OCI-LY7 (cell line): Measurements from ENCODE around the gene VPS37B. TPM values are rescaled to one million over a fixed set of nuclear protein-coding genes. Genes with fewer than 3 reads are reported as not detected.

Source experiments
- BruUV-seq: library from RNA; stranded (reverse); fragments of 400-500 nt; replicated peaks from 2 replicates; lab custom pipeline; 2021; lab: Mats Ljungman, UMichigan
- CTCF ChIA-PET: fragments of 300-600 bp; sonication (Branson Sonifier 250); formaldehyde crosslinking; loops from one replicate; lab custom pipeline; 2022; ENCODE audit warnings: antibody characterized with exemption; ENCODE audit not compliant: unreplicated experiment; lab: Charles Lee
- POLR2A ChIA-PET: fragments of 300-600 bp; sonication (Branson Sonifier 250); formaldehyde crosslinking; loops from one replicate; lab custom pipeline; 2022; ENCODE audit warnings: antibody characterized with exemption; lab: Charles Lee
- DNase-seq: peaks from one replicate; pipeline ENCODE4 v3.0.0-alpha.2; 2015; ENCODE audit warnings: low spot score
- H2AFZ ChIP-seq: fragments of 200-600 bp; sonication (generic), shearing (Covaris generic); 2 replicates; pipeline ENCODE4 v1.6.1; 2014; ENCODE audit warnings: mild to moderate bottlenecking, antibody characterized with exemption, low read length, moderate library complexity
- H3K27ac ChIP-seq: fragments of 200-600 bp; sonication (generic); 2 replicates; pipeline ENCODE4 v1.5.1; 2014; ENCODE audit warnings: mixed run types, low read depth, mild to moderate bottlenecking, moderate library complexity, low read length, inconsistent platforms; ENCODE audit not compliant: poor library complexity, severe bottlenecking
- H3K36me3 ChIP-seq: fragments of 200-600 bp; sonication (generic); 2 replicates; pipeline ENCODE4 v1.6.1; 2014; ENCODE audit warnings: mild to moderate bottlenecking, antibody characterized with exemption, low read length, moderate library complexity, mixed read lengths; ENCODE audit not compliant: insufficient read depth
- H3K4me1 ChIP-seq: fragments of 200-600 bp; sonication (generic); 2 replicates; pipeline ENCODE4 v1.5.1; 2014; ENCODE audit warnings: mild to moderate bottlenecking, low read length; ENCODE audit not compliant: insufficient read depth, poor library complexity, severe bottlenecking
- H3K4me2 ChIP-seq: fragments of 200-600 bp; sonication (generic); 2 replicates; pipeline ENCODE4 v1.6.1; 2014; ENCODE audit warnings: mild to moderate bottlenecking, low read length
- H3K4me3 ChIP-seq: fragments of 200-600 bp; sonication (generic); 2 replicates; pipeline ENCODE4 v1.5.1; 2014; ENCODE audit warnings: mild to moderate bottlenecking, low read depth, low read length; ENCODE audit not compliant: poor library complexity, severe bottlenecking
- H3K79me2 ChIP-seq: fragments of 200-600 bp; sonication (generic); 2 replicates; pipeline ENCODE4 v1.6.1; 2016; ENCODE audit warnings: low read depth, mild to moderate bottlenecking, low read length, moderate library complexity, mixed read lengths; ENCODE audit not compliant: insufficient read depth
- H3K9me2 ChIP-seq: fragments of 200-600 bp; sonication (generic); 2 replicates; pipeline ENCODE4 v1.6.1; 2016; ENCODE audit warnings: mild to moderate bottlenecking, low read length, mixed read lengths; ENCODE audit not compliant: insufficient read depth
- H3K9me3 ChIP-seq: fragments of 200-600 bp; sonication (generic); 2 replicates; pipeline ENCODE4 v1.6.1; 2014; ENCODE audit warnings: mild to moderate bottlenecking, mixed run types, low read length, mixed read lengths
- H4K20me1 ChIP-seq: fragments of 200-600 bp; sonication (generic); 2 replicates; pipeline ENCODE4 v1.6.1; 2014; ENCODE audit warnings: mild to moderate bottlenecking, antibody characterized with exemption, low read length, moderate library complexity, mixed read lengths; ENCODE audit not compliant: insufficient read depth
- EZH2phosphoT487 ChIP-seq: fragments of 200-600 bp; sonication (generic); IDR thresholded peaks from 2 replicates; pipeline ENCODE4 v1.6.1; 2018; ENCODE audit warnings: low read depth, borderline replicate concordance, mild to moderate bottlenecking, mixed run types, antibody characterized with exemption, low read length, moderate library complexity, mixed read lengths
- intact Hi-C: fragments of 100-400 bp; cut with micrococcal nuclease; formaldehyde crosslinking; loops from one replicate; pipeline ENCODE4 v1.10.0; 2022; ENCODE audit not compliant: unreplicated experiment
- total RNA-seq, 2 experiments: library from RNA; depleted of rRNA in 1 of 2; stranded (reverse); fragments of >200 nt in 1 of 2; shearing (Covaris generic) in 1 of 2; gene quantifications; 2 replicates each; pipeline ENCODE4 v1.2.3, GENCODE V29; 2014 to 2022
- TF ChIP-seq, protein P1 (sequence below): fragments of 200-600 bp; sonication (generic); conservative IDR thresholded peaks from 2 replicates; pipeline ENCODE4 v1.5.1; 2014; ENCODE audit warnings: mild to moderate bottlenecking, antibody characterized with exemption, low read length, moderate library complexity, mixed read lengths

VPS37B gene
- total RNA-seq, 2 experiments from 2014 or later, result 1.7 to 2.5 TPM

DNA sequence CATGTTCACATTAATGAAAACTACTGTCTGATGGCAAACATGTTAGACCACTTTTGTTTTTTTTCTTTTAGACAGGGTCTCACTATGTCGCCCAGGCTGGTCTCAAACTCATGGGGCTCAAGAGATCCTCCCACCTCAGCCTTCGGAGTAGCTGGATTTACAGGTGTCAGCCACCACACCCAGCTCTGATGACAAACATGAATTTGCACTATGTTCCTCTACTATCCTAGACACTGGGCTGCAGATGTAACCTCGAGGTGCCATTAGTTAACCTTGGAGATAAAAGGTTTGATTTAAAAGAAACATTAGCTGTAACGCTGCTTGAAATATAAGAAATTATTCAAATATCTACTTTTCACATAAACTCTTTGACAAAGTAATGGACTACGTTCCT is 8.1 kb downstream of the VPS37B start:
- no peak for DNase-seq
- Histone ChIP-seq H3K4me3 (peak overlapping the region; percentile 52), H3K36me3 (no peaks in the 10 kb centered on the region), H3K9me3 (no peaks in the 10 kb centered on the region), H3K9me2 (no peaks in the 10 kb centered on the region), H3K79me2 (no peaks in the 10 kb centered on the region), H3K27ac (peak overlapping the region; percentile 79), H2AFZ (peak overlapping the region; percentile 58), H3K4me1 (peaks cover 56% of the 10 kb centered on the region), H3K4me2 (peak overlapping the region; percentile 69), H4K20me1 (no peaks in the 10 kb centered on the region)
- intact Hi-C loops, result loop anchor here (10.0 kb wide), 1 partner anchor 347 kb away; the partner anchor contains the start of genes MPHOSPH9 and MTRFR
- ChIA-PET POLR2A (interaction anchor here (0.6 to 2.2 kb wide), 7 partner anchors 10 to 341 kb away, joined by 3 to 22 read pairs (median 3); no protein-coding TSS in a partner anchor), CTCF (interaction anchor here (0.6 to 1.0 kb wide), 2 partner anchors 16 to 17 kb away, joined by 4 read pairs; no protein-coding TSS in a partner anchor)
- no peak for TF ChIP-seq EZH2phosphoT487
- TF ChIP-seq, protein P1, sequence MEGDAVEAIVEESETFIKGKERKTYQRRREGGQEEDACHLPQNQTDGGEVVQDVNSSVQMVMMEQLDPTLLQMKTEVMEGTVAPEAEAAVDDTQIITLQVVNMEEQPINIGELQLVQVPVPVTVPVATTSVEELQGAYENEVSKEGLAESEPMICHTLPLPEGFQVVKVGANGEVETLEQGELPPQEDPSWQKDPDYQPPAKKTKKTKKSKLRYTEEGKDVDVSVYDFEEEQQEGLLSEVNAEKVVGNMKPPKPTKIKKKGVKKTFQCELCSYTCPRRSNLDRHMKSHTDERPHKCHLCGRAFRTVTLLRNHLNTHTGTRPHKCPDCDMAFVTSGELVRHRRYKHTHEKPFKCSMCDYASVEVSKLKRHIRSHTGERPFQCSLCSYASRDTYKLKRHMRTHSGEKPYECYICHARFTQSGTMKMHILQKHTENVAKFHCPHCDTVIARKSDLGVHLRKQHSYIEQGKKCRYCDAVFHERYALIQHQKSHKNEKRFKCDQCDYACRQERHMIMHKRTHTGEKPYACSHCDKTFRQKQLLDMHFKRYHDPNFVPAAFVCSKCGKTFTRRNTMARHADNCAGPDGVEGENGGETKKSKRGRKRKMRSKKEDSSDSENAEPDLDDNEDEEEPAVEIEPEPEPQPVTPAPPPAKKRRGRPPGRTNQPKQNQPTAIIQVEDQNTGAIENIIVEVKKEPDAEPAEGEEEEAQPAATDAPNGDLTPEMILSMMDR, result no peak
- BruUV-seq, result no TSS peak

DNA sequence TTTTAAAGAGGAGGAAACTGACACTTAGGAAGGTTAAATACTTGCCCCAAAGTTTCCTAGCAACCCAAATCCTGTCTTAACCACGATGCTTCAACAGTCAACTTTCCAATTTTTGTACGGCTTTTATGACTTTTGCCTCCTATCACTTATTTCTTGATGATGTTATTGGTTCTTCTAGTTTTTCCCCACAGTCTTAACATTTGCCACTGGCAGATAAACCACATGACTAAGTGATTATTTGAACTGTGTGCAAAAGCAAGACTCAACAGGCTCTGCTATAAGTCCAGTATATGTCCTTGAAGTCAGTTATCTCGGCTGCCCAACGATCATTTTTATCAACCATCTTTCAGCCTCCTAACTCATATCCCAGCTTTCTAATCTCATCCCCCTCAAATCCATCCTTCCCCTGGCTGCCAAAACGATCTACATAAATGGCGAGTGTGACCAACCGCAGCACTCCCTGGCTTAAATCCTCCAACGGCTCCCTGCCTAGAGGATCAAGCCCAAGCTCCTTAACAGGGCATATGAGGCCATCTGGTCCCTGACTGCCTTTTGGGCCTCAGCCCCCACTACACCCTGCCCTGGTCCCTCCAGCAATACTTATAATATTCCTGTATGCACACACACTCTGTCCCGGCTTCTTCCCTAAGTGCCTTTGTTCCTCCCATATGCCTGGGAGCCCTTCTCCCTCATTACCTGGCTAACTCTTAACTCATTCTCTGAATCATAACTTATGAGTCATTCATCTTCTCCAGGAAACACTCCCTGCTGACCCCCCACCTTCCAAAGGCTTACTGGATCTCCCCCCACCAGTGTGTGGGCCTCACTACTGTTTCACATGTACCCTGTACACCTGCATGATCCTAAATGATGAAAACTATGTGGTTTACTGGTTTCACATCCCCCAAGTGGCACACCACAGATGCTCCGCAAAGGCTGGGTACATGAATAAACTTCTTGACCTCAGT is 8.8 kb downstream of the VPS37B start:
- peak overlapping the region; percentile 69 for H3K4me2 ChIP-seq
- peak; percentile 90 for DNase-seq
- peak overlapping the region; percentile 58; the same call in 1 of the 2 replicates for H2AFZ ChIP-seq
- TF ChIP-seq EZH2phosphoT487, result no peak
- TF ChIP-seq, protein P1, result no peak
- peaks cover 56% of the 10 kb centered on the region for H3K4me1 ChIP-seq
- no TSS peak for BruUV-seq
- no peaks in the 10 kb centered on the region for H3K9me2 ChIP-seq
- intact Hi-C loops, result loop anchor here (10.0 kb wide), 1 partner anchor 348 kb away; the partner anchor contains the start of genes MPHOSPH9 and MTRFR
- POLR2A ChIA-PET, result interaction anchor here (0.5 to 2.3 kb wide), 7 partner anchors 11 to 342 kb away, joined by 3 to 22 read pairs (median 4); no protein-coding TSS in a partner anchor
- no peaks in the 10 kb centered on the region for H3K9me3 ChIP-seq
- peak overlapping the region; percentile 52 for H3K4me3 ChIP-seq
- no peaks in the 10 kb centered on the region for H4K20me1 ChIP-seq
- peak overlapping the region; percentile 79 for H3K27ac ChIP-seq
- no peaks in the 10 kb centered on the region for H3K36me3 ChIP-seq
- H3K79me2 ChIP-seq, result no peaks in the 10 kb centered on the region
- CTCF ChIA-PET, result interaction anchor here (0.6 kb wide), 1 partner anchor 91 kb away, joined by 3 read pairs; no protein-coding TSS in a partner anchor
